GM21390 (cell line): ENCODE results near the gene CLP1.
"Not testable (repeated sequence)": the region's sequence is repeated elsewhere in the genome, so short reads cannot be mapped to it uniquely, and the experiment has no call there.

Experiments
- ATAC-seq: cut with Tn5 transposase; IDR thresholded peaks from one replicate; pipeline ENCODE4 v1.9.1; 2021; ENCODE audit not compliant: unreplicated experiment

CLP1 gene

GRCh38 chr11:57659669-57660068 lies 2.1 kb downstream of the CLP1 start:
- no peak for ATAC-seq

GRCh38 chr11:57662893-57663292 lies 5.3 kb downstream of the CLP1 start:
- ATAC-seq = no peak

- no peak for ATAC-seq
Observed at GRCh38 chr11:57663975-57664374, 6.4 kb downstream of the CLP1 start.

- ATAC-seq = peak; percentile 62
Observed at GRCh38 chr11:57667117-57667735, 9.7 kb downstream of the CLP1 start.

- ATAC-seq = peak; percentile 82
Observed at GRCh38 chr11:57667736-57668433, 10.3 kb downstream of the CLP1 start, which contains the start of gene ZDHHC5. ZDHHC5 (plus strand) TSS chr11:57668114; CDS start chr11:57673091, 4,977 bp downstream.

GRCh38 chr11:57668434-57668782 lies 10.8 kb downstream of the CLP1 start:
- peak; percentile 6 for ATAC-seq

GRCh38 chr11:57674251-57674650 lies 16.7 kb downstream of the CLP1 start:
- ATAC-seq = no peak

- ATAC-seq = no peak
Observed at GRCh38 chr11:57675176-57675941, 17.8 kb downstream of the CLP1 start.

- no peak for ATAC-seq
Observed at GRCh38 chr11:57679396-57679795, 21.8 kb downstream of the CLP1 start.

- ATAC-seq = peak; percentile 53
Observed at GRCh38 chr11:57680552-57680874, 23.0 kb downstream of the CLP1 start.

GRCh38 chr11:57681168-57681567 lies 23.6 kb downstream of the CLP1 start:
- ATAC-seq = no peak

GRCh38 chr11:57690474-57690873 lies 32.9 kb downstream of the CLP1 start:
- ATAC-seq = not testable (repeated sequence)

- ATAC-seq = no peak
Observed at GRCh38 chr11:57698843-57699365, 41.3 kb downstream of the CLP1 start.

GRCh38 chr11:57699813-57700212 lies 42.3 kb downstream of the CLP1 start:
- no peak for ATAC-seq

GRCh38 chr11:57700425-57700824 lies 42.9 kb downstream of the CLP1 start:
- ATAC-seq = no peak

GRCh38 chr11:57703341-57703740 lies 45.8 kb downstream of the CLP1 start:
- ATAC-seq = no peak

- no peak for ATAC-seq
Observed at GRCh38 chr11:57704932-57705331, 47.4 kb downstream of the CLP1 start.

GRCh38 chr11:57705432-57705831 lies 47.9 kb downstream of the CLP1 start:
- ATAC-seq = not testable (repeated sequence)

- ATAC-seq = no peak
Observed at GRCh38 chr11:57709802-57710367, 52.3 kb downstream of the CLP1 start.
